GM12891 (cell line): ENCODE data around the gene ATRNL1.
A peak's percentile ranks its signal among the peaks of the same experiment; 100 is the strongest.
"Not testable (repeated sequence)": the region's sequence is repeated elsewhere in the genome, so short reads cannot be mapped to it uniquely, and the experiment has no call there.

Source experiments
- DNase-seq: peaks from one replicate; pipeline ENCODE4 v3.0.0; 2011; ENCODE audit warnings: low spot score; ENCODE audit not compliant: insufficient read length
- FAIRE-seq: peaks from 2 replicates; lab custom pipeline; 2011; peaks lifted over from hg19 to GRCh38; lab: Jason Lieb, UNC
- PAX5 ChIP-seq: IDR thresholded peaks from 2 replicates; pipeline ENCODE4 v1.6.1; 2011; ENCODE audit warnings: low read length, moderate library complexity, mild to moderate bottlenecking; ENCODE audit not compliant: insufficient read depth, severe bottlenecking
- POLR2A ChIP-seq: IDR thresholded peaks from 2 replicates; pipeline ENCODE4 v1.6.1; 2011; ENCODE audit warnings: low read depth, low read length, control low read depth
- POLR2AphosphoS5 ChIP-seq: IDR thresholded peaks from 2 replicates; pipeline ENCODE4 v1.6.1; 2011; ENCODE audit warnings: low read depth, low read length, control low read depth
- POU2F2 ChIP-seq: IDR thresholded peaks from 2 replicates; pipeline ENCODE4 v1.6.1; 2011; ENCODE audit warnings: low read depth, mild to moderate bottlenecking, control low read depth, low read length, moderate library complexity
- SPI1 ChIP-seq: IDR thresholded peaks from 2 replicates; pipeline ENCODE4 v1.6.1; 2011; ENCODE audit warnings: low read depth, low read length, control low read depth
- TAF1 ChIP-seq: IDR thresholded peaks from 2 replicates; pipeline ENCODE4 v1.6.1; 2011; ENCODE audit warnings: low read depth, low read length, control low read depth

The ATRNL1 gene

DNA sequence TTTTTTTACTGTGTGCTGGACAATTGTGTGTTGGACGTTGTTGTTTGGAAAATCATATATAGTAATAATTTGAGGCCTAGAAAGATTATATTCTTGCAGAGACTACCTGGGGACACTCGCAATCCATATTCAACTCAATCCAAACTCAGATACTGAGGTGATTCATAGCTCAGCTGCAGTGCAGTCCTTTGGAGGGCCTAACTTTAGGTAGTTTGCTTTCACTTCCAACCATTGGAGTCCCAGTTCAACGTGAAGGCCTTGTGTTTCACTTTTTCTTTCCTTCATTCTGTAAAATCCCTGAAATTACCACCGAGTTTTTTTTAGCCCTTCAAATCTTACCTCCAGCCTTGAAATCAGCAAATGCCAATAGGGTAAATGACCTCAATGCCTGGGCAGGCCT is 32.3 kb downstream of the ATRNL1 start:
- TF ChIP-seq POLR2A (no peak), POU2F2 (no peak), TAF1 (no peak), SPI1 (no peak), PAX5 (no peak)
- DNase-seq (no peak), FAIRE-seq (peak; percentile 50)

DNA sequence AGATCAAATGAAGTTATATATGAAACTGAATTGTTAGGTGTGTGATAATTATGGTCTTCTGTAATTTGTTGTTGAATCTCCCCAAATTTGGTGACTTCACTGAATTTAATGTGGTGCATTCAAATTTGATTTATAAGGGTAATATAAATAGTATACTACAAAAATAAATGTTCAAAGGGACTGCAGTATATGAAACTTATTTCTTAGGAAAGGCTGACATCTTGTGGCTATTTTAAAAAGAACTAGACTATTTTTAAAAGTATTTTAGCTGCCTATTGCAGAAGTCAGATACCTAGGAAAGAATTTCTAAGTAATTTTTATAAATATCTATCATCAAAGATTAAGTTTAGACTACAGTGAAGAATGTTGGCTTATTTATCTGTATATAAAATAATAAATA is 36.6 kb downstream of the ATRNL1 start:
- FAIRE-seq (no peak), DNase-seq (no peak)
- TF ChIP-seq POU2F2 (no peak), SPI1 (no peak), TAF1 (no peak), POLR2A (no peak), PAX5 (no peak), POLR2AphosphoS5 (no peak)

DNA sequence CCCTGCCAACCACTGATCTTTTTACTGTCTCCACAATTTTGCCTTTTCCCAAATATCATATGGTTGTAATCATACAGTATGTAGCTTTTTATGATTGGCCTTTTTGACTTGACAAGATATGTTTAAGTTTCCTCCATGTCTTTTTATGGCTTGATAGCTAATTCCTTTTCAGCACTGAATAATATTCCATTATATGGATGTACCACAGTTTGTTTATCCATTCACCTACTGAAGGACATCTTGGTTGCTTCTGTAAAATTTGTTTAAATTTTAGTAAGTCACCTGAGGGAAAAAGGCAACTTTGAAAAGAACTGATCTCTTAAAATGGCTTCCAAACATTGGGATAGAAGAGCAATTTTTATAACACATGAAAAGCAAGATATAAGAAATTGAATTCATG is 43.5 kb downstream of the ATRNL1 start:
- FAIRE-seq (no peak), DNase-seq (no peak)
- TF ChIP-seq TAF1 = no peak

DNA sequence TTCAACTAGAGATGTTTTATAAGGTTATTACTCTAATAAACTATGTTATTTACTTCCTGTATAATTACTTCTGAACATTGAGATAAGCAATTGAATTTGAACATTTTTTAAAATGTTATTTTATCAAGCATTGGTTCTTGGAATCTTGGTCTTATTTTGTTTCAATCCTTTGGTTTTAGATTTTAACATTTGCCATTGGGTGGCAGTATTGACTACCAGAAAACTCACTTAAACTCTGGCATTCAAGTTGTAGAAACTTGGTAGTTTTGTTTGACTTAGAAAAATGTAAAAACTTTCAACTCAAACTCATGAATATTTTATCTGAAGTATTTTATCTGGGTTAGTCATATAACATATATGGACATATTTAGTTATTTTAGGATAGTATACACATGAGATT is 48.1 kb downstream of the ATRNL1 start:
- TF ChIP-seq POU2F2 = no peak
- no peak for TF ChIP-seq POLR2AphosphoS5
- TF ChIP-seq TAF1 = no peak
- no peak for TF ChIP-seq PAX5
- TF ChIP-seq POLR2A = no peak
- TF ChIP-seq SPI1 = no peak
- FAIRE-seq = peak; percentile 47
- no peak for DNase-seq

DNA sequence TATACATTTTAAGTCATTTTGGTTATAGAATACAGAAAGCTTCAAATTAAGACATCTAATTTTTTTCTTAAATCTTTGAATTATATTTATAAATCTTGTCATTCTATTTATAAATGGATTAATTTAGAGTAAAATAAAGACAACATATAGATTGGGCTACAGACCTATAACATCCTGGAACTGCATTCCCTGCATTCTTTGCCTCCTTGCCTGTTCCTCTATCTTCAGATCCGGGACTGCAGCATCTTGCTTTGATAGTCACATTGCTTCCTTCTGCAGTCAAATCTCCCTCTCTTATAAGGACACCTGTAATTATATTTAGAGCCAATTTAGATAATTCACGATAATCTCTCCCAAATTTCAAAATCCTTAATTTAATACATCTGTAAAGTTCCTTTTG is 64.2 kb downstream of the ATRNL1 start:
- no peak for TF ChIP-seq TAF1
- TF ChIP-seq PAX5 = no peak
- no peak for TF ChIP-seq POLR2A
- no peak for TF ChIP-seq POLR2AphosphoS5
- TF ChIP-seq POU2F2 = no peak
- no peak for TF ChIP-seq SPI1
- FAIRE-seq = no peak
- DNase-seq = no peak

DNA sequence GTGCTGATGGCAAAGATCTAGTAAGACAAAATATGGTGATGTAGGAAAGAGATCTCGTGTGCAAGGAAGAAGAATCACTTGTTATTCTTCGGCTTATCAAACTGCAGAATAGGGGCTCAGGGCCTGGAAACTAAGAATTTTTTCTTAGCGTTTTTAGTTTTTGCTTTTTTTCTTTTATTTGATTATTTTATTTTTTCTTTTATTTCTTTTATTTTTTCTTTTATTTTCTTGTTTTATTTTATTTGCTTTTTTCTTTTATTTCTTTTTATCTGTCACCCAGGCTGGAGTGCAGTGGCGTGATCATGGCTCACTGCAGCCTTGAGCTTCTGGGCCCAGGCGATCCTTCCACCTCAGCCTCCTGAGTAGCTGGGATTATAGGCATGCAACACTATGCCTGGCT is 70.0 kb downstream of the ATRNL1 start:
- FAIRE-seq (no peak), DNase-seq (no peak)
- no peak for TF ChIP-seq TAF1

DNA sequence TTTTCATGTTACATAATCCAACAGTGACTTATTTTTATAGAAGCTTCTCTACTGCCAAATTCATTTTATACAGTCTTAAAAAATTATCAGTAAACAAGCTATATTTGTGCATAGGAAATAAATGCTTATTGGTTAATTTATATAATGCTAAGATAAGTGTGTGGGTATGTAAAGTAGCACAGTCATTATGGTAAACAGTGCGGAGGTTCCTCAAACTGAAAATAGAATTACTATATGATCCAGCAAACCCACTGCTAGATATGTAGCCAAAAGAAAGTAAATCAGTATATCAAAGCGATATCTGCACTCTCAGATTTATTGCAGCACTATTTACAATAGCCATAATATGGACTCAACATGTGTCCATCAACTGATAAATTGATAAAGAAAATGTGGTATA is 71.1 kb downstream of the ATRNL1 start:
- TF ChIP-seq TAF1 (no peak), PAX5 (no peak), SPI1 (no peak), POLR2A (no peak), POU2F2 (no peak), POLR2AphosphoS5 (no peak)
- no peak for DNase-seq
- no peak for FAIRE-seq

DNA sequence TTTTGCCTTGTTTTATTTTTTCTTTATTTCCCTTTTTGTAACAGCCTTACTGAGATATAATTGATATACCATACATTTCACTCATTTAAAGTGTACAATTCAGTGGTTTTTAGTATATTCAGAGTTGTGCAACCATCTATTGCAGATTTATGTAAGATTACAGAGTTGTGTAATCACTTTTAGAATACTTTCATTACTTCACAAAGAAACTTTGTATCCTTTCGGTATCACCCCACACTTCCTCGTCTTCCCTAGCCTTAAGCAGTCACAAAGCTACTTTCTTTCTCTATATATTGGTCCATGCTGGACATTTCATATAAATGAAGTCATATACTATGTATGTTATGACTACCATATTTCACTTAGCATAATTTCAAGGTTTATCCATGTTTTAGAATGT is 74.6 kb downstream of the ATRNL1 start:
- TF ChIP-seq POLR2A (no peak), POU2F2 (no peak), POLR2AphosphoS5 (no peak), TAF1 (no peak), PAX5 (no peak), SPI1 (no peak)
- no peak for FAIRE-seq

DNA sequence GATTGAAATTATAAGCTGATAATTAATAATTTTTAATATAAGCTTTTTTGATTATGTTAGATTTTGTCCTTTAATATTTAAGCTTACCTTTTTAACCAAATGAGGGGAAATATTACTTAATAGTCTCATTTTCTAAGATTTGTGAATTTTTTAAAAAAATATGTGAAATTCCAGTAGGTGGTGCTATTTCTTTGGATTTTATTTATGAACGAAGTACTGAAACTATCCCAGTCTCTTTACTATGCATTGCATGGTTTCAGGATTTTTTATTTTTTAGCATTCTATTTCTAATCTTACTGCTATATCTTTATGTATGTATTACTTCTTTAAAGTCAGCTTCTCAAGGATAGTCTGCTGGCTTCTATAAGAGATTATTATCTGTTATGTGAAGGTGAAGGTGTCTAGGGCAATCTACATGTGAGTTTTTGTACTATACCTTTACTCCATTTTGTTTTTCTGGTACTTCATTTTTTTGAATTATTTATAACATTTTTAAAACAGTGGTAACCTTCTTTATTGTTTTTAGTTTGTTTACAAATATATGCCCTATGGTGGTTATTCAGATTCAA is 78.3 kb downstream of the ATRNL1 start:
- no peak for TF ChIP-seq POU2F2
- no peak for TF ChIP-seq SPI1
- TF ChIP-seq PAX5 = no peak
- TF ChIP-seq POLR2A = no peak
- TF ChIP-seq POLR2AphosphoS5 = no peak
- TF ChIP-seq TAF1 = no peak
- FAIRE-seq (no peak), DNase-seq (no peak)

More for the DNA sequence above, 74.6 kb downstream of the ATRNL1 start:
- DNase-seq = no peak

DNA sequence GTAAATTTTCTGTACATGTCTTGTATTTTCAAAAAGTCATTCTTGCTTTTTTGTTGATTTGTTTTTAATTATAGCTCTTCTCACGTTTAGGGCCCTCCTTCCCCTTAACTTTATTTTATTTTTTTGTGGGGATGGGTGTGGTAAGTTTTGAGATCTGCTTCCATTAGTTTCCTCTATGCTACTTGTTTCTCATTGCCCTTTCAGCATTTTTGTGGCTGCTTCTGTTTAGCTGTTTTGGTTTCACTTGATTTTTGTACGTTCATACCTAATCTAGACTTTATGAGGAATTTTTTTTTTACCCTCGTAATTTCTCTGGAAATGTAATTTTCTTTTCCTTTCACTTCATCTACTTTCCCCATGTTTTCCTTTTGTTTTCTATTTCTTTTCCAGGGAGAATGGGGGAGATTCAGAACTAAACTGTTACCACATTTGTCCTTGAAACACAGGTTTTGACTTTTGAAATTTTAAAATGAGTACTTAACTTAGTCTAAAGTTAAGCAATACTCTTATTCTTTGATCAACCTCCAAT is 80.8 kb downstream of the ATRNL1 start:
- TF ChIP-seq TAF1 (no peak), POLR2A (no peak), PAX5 (no peak), SPI1 (no peak), POU2F2 (no peak), POLR2AphosphoS5 (no peak)
- no peak for DNase-seq
- no peak for FAIRE-seq

DNA sequence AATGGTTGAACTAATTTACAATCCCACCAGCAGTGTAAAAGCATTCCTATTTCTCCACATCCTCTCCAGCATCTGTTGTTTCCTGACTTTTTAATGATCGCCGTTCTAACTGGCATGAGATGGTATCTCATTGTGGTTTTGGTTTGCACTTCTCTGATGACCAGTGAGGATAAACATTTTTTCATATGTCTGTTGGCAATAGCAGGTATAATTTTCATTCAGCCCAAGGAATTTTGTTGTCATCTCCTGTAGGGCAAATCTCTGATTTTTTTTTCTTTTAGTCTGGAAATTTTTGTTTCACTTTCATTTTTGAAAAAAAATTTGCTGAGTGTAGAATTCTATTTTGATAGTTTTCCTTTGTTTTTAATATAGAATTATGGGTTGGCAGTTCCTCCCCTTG is 114.1 kb downstream of the ATRNL1 start:
- not testable (repeated sequence) for DNase-seq, FAIRE-seq

DNA sequence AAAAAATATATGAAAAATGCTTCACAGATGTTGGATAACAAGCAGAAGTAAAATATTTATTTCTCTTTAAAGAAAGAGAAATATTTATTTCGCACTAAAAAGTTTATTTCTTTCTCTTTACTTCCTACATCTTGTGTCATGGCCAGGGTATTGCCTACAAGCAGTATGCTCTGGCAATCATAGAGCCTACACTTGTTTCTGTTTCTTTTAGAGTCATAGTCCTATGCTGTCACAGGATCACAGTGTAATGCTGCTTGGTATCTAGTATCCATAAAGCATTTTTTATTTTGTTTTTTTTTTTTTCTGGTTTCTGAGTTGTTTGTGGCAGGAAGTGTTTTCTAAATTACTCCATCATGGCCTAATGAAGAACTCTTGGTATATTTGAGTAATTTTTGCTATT is 116.0 kb downstream of the ATRNL1 start:
- DNase-seq = no peak
- FAIRE-seq = no peak
- TF ChIP-seq PAX5 (no peak), POU2F2 (no peak), SPI1 (no peak), POLR2AphosphoS5 (no peak)
